Activated naive CD4-positive, alpha-beta T cell treated with anti-CD3 and anti-CD28 coated beads, Interleukin-2, amount 50 U/mL, for 24 hours (primary cell): ENCODE measurements around the gene RBM19.

Source experiments
- H3K27ac Mint-ChIP-seq: one replicate; pipeline ENCODE4 v1.8.0; 2021; ENCODE audit warnings: mild to moderate bottlenecking, mixed read lengths
- H3K27me3 Mint-ChIP-seq: one replicate; pipeline ENCODE4 v1.8.0; 2021; ENCODE audit warnings: mixed read lengths
- H3K36me3 Mint-ChIP-seq: one replicate; pipeline ENCODE4 v1.8.0; 2021; ENCODE audit warnings: mixed read lengths
- H3K4me1 Mint-ChIP-seq: one replicate; pipeline ENCODE4 v1.8.0; 2021; ENCODE audit warnings: mixed read lengths
- H3K4me3 Mint-ChIP-seq: one replicate; pipeline ENCODE4 v1.8.0; 2021; ENCODE audit warnings: mild to moderate bottlenecking, mixed read lengths
- H3K9me3 Mint-ChIP-seq: one replicate; pipeline ENCODE4 v1.8.0; 2021; ENCODE audit warnings: mixed read lengths

Gene RBM19

DNA sequence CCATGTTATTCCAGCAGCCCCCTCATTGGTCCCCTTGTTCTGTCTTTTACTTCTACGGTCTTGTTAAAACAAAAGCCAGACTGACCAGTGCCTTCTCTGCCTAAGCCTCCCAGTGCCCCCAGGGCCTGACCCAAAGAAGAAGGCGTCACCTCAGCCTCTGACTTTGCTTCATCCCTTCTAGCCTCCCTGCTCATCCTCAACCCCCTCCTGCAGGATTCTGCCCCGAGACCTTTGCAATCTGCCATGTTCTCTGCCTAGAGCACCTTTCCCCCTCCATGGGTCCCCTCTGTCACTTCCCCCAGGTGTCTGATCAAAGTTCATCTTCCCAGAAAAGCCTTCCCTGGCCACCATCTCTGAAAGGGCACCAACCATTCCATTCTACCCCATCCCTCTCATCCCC lies 7.9 kb upstream of the RBM19 start:
- no peaks in the 10 kb centered on the region for H3K9me3 Mint-ChIP-seq
- H3K27me3 Mint-ChIP-seq: peaks cover 25% of the 10 kb centered on the region
- H3K27ac Mint-ChIP-seq: no peak overlapping the region
- no peak overlapping the region for H3K4me3 Mint-ChIP-seq
- H3K4me1 Mint-ChIP-seq: no peaks in the 10 kb centered on the region
- H3K36me3 Mint-ChIP-seq: no peaks in the 10 kb centered on the region

DNA sequence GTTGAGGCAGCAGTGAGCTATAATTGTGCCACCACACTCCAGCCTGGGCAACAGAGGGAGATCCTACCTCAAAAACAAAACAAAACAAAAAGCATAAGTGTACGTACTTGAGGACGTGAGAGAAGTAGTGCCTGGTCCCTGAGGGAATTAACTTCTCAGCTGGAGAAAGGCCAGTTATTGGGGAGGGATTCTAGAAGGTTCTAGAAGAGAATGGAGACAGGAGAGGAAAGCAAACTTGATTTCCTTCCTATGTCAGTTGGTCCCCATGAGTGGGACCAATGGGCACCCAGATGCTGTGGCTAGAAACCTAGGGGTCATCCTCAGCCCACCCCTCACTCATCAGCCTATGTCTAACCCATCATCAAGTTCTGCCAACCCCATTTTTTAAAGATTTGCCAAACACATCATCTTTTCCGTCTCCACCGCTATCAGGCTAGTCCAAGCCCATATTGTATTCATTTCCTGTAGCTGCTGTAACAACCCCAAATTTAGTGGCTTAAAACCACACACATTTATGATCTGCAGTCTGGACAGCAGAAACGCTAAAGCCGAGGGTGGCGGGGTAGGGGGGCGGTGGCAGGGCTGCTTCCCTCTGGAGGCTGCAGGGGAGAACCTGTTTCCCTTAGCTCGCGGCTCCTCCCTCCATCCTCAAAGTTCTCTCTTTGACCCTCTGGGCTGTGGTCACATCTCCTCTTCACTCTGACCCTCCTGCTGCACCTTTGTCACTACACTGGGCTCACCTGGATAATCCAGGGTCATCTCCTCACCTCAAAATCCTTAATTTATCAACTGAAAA lies 7.2 kb upstream of the RBM19 start:
- no peaks in the 10 kb centered on the region for H3K36me3 Mint-ChIP-seq
- H3K27me3 Mint-ChIP-seq: peaks cover 21% of the 10 kb centered on the region
- no peak overlapping the region for H3K4me3 Mint-ChIP-seq
- no peaks in the 10 kb centered on the region for H3K4me1 Mint-ChIP-seq
- H3K27ac Mint-ChIP-seq: no peak overlapping the region
- no peaks in the 10 kb centered on the region for H3K9me3 Mint-ChIP-seq

DNA sequence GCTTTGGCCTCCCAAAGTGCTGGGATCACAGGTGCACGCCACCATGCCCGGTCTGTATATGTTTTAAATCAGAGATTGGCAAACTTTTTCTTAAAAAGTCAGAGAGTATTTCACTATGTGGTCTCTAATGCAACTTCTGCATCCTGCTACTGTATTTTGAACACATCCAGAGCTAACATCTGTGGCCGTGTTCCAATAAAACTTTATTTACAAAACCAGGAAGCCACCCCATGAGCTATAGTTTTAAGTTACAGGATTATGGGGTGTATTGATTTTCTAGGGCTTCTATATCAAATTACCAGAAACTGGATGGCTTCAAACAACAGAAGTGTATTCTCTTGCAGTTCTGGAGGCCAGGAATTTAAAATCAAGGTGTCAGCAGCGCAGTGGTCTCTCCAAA lies 5.3 kb upstream of the RBM19 start:
- Mint-ChIP-seq H3K4me1 (peaks cover 9% of the 10 kb centered on the region), H3K9me3 (no peaks in the 10 kb centered on the region), H3K36me3 (no peaks in the 10 kb centered on the region), H3K27me3 (peaks cover 21% of the 10 kb centered on the region), H3K4me3 (no peak overlapping the region), H3K27ac (no peak overlapping the region)

DNA sequence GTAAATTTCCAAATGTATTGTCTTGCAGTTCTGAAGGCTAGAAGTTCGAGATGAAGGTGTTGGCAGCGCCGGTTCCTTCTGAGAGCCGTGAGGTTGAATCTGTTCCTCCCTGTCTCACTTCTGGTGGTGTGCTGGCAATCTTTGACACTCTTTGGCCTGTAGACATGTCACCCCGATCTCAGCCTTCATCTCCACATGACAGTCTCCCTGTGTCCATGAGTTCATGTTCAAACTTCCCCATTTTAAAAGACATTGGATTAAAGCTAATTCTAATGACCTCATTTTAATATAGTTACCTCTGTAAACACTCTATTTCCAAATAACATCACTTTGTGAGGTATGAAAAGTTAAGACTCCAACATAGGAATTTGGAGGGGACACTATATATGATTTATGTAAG lies 4.1 kb upstream of the RBM19 start:
- Mint-ChIP-seq H3K27me3 (peaks cover 17% of the 10 kb centered on the region), H3K27ac (peak overlapping the region; percentile 18), H3K4me3 (no peak overlapping the region), H3K4me1 (peaks cover 15% of the 10 kb centered on the region), H3K36me3 (peaks cover 3% of the 10 kb centered on the region), H3K9me3 (no peaks in the 10 kb centered on the region)

DNA sequence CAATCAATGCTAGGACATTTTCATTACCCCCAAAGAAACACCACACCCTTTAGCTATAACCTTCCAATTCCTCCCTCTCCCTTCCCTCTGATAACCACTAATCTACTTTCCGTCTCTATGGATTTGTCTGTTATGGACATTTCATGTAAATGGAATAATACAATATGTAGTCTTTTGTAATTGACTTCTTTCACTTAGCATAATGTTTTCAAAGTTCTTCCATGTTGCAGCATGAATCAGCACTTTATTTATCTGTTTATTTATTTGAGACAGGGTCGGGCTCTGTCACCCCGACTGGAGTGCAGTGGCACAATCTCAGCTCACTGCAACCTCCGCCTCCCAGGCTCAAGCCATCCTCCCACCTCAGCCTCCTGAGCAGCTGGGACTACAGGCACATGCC lies 1.2 kb upstream of the RBM19 start:
- peaks cover 13% of the 10 kb centered on the region for H3K36me3 Mint-ChIP-seq
- peaks cover 41% of the 10 kb centered on the region for H3K4me1 Mint-ChIP-seq
- H3K9me3 Mint-ChIP-seq: no peaks in the 10 kb centered on the region

DNA sequence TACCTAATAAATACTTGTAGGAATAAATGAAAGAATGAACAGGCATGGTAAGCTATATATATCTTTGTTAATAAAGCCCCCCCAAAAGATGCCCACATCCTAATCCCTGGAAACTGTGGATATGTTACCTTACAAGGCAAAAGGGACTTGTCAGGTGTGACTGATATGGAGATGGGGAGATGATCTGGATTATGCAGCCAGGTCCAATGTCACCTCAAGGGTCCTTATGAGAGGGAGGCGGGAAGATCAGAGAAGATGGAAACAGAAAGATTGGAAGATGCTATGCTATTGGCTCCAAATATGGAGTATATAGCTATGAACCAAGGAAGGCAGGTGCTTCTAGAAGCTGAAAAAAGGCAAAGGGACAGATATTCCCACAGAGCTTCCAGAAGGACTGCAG lies 3.4 kb downstream of the RBM19 start:
- Mint-ChIP-seq H3K4me1 (peaks cover 56% of the 10 kb centered on the region), H3K27ac (peak overlapping the region; percentile 98), H3K4me3 (peak overlapping the region; percentile 73), H3K27me3 (no peaks in the 10 kb centered on the region), H3K9me3 (no peaks in the 10 kb centered on the region), H3K36me3 (peaks cover 26% of the 10 kb centered on the region)

More for the DNA sequence above, 1.2 kb upstream of the RBM19 start:
- H3K4me3 Mint-ChIP-seq: peak overlapping the region; percentile 100
- no peak overlapping the region for H3K27ac Mint-ChIP-seq
- H3K27me3 Mint-ChIP-seq: no peaks in the 10 kb centered on the region

DNA sequence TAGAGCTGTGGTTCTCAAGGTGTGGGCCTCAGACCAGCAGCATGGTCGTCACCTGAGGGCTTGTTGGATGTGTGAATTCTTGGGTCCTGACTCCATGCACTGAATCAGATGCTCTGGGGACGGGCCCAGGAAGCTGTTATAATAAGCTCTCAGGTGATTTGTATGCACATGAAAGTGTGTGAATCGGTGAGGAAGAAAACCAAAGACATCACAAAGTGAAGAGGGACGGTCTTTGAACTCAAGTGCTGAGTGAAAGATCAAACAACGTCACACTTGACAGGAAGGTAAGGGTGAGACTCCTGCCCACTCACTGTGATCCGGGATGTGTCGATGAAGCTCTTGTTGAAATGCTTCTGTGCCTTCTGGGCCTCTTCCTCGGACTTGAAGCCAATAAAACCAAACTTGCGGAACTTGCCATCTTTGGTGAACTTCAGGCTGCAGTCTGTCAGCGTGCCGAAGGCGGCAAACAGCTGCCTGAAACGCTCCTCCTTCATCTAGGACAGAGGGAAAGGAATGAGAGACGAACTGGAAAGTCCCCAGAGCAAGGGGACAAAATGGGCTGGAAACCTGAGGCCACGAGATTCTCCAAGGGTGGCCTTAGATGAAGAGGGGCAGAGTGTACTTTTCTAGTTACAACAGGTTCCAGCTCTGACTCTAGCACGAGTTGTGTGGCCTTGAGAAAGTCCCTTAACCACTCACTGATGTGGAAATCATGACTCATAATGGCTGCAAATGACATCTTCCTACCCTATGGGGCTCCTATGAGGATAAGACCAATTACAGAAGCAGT lies 4.0 kb downstream of the RBM19 start:
- Mint-ChIP-seq H3K4me1 (peaks cover 52% of the 10 kb centered on the region), H3K9me3 (no peaks in the 10 kb centered on the region), H3K27me3 (no peaks in the 10 kb centered on the region), H3K36me3 (peaks cover 26% of the 10 kb centered on the region), H3K27ac (peak overlapping the region; percentile 98), H3K4me3 (peak overlapping the region; percentile 73)

DNA sequence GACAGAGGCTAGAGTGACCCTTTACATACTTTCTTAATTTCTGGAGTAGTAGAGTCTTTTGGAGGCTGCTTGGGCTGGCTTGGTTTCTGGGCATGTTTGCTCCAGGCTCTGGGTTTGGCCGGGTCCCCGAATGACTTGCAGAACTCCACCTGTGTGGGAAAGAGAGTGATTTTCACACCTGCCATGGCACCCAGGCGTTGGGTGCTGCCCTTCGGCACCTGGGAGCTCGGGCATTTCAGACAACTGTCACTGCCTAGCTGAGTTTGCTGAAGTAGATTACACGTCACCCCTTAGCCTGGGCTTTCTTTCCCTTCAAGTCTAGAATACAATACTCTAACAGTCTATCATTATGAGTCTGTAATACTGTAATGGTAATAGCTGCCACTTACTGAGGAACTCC lies 6.1 kb downstream of the RBM19 start:
- H3K9me3 Mint-ChIP-seq: no peaks in the 10 kb centered on the region
- peak overlapping the region; percentile 74 for H3K27ac Mint-ChIP-seq
- peaks cover 27% of the 10 kb centered on the region for H3K36me3 Mint-ChIP-seq
- H3K4me3 Mint-ChIP-seq: no peak overlapping the region
- H3K4me1 Mint-ChIP-seq: peaks cover 40% of the 10 kb centered on the region
- no peaks in the 10 kb centered on the region for H3K27me3 Mint-ChIP-seq

DNA sequence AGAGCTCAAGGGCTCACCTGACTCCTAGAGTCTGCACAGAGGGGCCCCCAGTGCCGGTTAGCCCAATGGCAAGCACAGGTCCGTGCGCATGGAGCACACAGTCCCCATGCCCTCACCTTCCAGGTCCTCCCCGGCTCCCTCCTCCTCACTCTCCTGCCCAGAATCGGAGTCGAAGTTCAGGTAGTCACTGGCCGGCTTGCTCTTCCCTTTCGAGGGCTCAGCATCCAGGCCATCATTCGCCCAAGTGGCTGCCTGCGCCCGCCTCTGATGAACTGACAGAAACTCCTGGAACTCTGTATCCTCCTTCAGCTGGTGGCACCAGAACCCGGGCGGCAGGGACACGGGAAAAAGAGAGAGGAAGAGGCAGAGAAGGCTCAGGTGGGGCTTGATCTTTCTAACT lies 7.0 kb downstream of the RBM19 start:
- Mint-ChIP-seq H3K27me3 (no peaks in the 10 kb centered on the region), H3K4me3 (no peak overlapping the region), H3K9me3 (no peaks in the 10 kb centered on the region), H3K36me3 (peaks cover 31% of the 10 kb centered on the region), H3K27ac (no peak overlapping the region), H3K4me1 (peaks cover 33% of the 10 kb centered on the region)

DNA sequence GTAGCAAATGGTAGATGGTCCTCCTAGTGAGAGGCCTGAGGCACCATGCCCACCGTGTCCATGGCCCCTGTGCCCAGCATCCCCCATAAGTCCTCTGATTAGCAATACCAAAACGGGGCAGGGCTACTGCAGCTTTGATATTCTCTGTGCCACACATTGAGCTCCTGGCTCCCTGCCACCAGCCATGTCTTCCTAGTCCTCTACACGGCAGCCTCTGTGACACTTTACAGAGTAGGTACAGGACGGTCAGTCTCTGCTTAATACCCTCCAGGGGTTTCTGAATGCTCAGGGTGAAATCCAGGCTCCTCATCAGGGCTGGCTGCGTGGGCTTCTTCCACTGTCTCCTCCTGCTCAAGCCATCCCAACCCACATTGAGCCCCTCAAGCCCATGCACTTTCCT lies 8.0 kb downstream of the RBM19 start:
- Mint-ChIP-seq H3K9me3 (no peaks in the 10 kb centered on the region), H3K36me3 (peaks cover 28% of the 10 kb centered on the region), H3K27ac (no peak overlapping the region), H3K27me3 (no peaks in the 10 kb centered on the region), H3K4me3 (no peak overlapping the region), H3K4me1 (peaks cover 23% of the 10 kb centered on the region)

DNA sequence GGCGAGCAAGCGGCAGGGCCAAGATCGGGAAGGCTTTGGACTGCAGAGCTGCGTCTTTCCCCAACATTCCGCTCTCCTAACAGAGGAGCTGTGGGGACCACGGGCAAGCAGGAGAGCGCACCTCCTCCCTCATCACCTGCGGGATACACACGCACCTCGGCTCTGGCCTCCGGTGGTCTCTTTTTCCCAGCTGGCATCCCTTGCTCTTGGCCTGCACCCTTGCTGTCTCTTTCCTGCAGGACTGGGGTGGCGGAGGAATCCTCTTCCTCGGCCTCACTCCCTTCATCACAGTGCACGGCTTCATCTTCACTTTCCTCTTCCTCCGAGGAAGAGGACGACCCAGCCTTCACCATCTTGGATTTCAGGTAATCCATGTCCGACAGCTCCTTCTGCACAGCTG lies 8.5 kb downstream of the RBM19 start:
- Mint-ChIP-seq H3K27me3 (no peaks in the 10 kb centered on the region), H3K9me3 (no peaks in the 10 kb centered on the region), H3K4me3 (no peak overlapping the region), H3K27ac (no peak overlapping the region), H3K4me1 (peaks cover 18% of the 10 kb centered on the region), H3K36me3 (peaks cover 28% of the 10 kb centered on the region)

DNA sequence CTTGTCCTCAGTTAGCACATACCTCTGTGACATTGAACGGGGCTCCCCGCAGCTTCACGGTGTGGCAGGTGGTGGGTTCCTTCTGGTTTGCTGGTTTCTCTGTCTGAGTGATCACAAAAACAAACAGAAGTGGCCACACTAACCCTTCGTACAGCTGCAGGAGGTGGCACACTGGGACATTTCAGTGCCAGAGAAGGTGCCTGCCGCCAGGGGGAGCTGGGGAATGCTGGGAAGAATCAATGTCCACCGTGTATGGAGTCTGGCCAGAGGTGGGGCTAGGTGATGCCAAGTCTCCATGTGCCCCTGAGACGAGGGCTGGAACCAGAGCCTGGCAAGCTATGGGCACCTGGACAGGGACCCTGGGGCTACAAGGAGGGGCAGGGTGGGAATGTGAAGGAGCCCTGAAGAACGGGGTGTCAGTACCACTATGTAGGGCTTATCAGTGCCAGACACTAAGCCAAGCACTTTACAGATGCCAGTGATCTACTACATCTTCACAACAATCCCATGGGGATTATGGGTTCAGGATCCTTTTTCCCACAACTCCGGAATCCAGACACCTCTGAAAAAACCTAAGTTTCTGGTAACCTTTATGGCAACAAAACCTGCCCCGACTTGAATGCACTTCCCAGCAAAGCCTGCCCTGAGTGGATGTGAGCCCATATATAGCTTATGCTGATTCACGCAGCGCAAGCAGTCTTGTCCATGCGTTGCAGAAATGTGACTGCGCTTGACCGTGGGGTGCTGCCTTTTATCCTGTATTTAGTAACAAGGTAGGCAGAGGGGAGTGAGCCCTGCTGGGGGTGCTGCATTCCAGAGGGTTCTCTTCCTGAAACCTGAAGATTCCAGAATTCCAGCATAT lies 10.8 kb downstream of the RBM19 start:
- peaks cover 25% of the 10 kb centered on the region for H3K36me3 Mint-ChIP-seq
- H3K27ac Mint-ChIP-seq: peak overlapping the region; percentile 12
- H3K4me3 Mint-ChIP-seq: no peak overlapping the region
- no peaks in the 10 kb centered on the region for H3K27me3 Mint-ChIP-seq
- H3K4me1 Mint-ChIP-seq: no peaks in the 10 kb centered on the region
- H3K9me3 Mint-ChIP-seq: no peaks in the 10 kb centered on the region

DNA sequence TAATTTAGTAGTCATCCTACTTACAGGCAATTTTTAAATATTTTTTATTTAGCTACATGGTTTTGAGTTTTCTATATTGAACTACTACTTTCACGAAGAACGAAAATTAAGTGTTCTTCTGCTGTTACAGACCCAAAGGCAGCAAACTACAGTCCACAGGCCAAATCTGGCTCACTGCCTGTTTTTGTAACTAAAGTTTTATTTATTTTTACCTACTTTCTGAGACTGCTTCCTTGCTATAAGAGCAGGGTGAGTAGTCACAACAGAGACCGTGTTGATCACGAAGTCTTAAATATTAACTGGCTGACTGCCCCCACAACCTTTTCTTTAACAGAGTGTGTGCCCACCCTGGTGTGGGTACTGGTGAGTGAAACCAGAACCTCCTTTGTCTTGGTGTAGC lies 11.6 kb downstream of the RBM19 start:
- Mint-ChIP-seq H3K27ac (no peak overlapping the region), H3K9me3 (no peaks in the 10 kb centered on the region), H3K27me3 (no peaks in the 10 kb centered on the region), H3K4me1 (no peaks in the 10 kb centered on the region), H3K36me3 (peaks cover 26% of the 10 kb centered on the region), H3K4me3 (no peak overlapping the region)

DNA sequence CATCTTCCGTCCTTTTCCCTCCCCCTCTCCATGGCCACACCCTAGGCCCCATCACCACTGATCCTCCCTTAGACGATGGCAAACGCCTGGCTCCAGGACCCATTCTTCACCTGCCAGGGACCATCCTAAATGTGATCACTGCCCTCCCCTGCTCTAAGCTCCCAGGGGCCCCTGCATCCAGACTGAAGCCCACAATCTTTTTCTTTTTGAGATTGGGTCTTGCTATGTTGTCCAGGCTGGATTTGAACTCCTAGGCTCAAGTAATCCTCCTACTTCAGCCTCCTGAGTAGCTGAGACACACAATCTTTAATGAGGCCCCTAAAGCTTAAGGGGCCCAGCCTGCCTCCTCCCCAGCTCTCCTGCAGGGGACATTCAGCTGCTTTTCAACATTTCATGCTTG lies 15.3 kb downstream of the RBM19 start:
- no peaks in the 10 kb centered on the region for H3K9me3 Mint-ChIP-seq
- H3K4me1 Mint-ChIP-seq: no peaks in the 10 kb centered on the region
- H3K27ac Mint-ChIP-seq: no peak overlapping the region
- H3K27me3 Mint-ChIP-seq: no peaks in the 10 kb centered on the region
- peaks cover 27% of the 10 kb centered on the region for H3K36me3 Mint-ChIP-seq
- H3K4me3 Mint-ChIP-seq: no peak overlapping the region

DNA sequence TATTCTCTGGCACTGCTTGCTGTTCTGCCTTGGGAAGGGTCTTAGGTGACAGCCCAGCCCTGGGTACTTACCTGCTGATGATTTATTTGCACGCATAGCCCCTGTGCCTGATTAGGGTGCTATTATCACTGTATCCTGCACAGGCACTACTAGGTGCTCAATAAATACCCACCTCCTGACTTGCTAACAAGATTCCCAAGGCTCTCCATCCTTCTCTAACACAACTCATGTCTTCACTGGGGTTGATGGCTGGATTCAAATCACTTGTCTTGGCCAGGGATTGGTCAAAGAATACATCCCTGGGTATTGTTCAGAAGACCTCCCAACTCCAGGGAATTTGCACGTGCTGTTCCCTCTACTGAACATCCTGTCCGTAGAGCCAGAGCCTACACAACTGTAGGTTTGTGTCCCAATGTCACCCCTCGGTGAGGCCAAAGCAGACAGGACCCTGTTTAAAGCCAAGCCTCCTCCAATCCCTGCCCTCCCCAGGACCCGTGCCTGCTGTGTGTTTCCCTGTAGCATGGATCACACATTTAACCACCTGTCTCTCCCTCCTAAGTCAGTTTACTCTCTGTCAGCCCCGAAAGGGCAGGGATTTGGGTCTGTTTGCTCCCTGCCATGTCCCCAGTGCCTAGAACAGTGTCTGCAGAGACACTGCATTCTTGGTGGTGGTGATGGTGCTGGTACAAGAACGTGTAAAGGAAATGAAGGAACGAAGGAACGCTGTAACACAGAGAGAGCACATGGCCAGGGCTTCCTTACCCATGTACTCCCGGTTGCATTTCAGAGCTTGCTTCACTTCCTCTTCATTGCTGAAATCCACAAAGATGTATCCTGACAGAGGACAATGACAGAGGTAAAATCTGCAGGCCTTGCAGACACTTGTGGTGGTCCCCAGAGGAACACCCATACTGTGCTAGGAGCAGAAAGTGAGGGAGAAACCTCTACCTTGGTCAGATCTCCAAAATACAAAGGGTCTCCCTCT lies 16.5 kb downstream of the RBM19 start:
- no peak overlapping the region for H3K27ac Mint-ChIP-seq
- H3K36me3 Mint-ChIP-seq: peaks cover 24% of the 10 kb centered on the region

More for the DNA sequence above, 16.5 kb downstream of the RBM19 start:
- Mint-ChIP-seq H3K27me3 (no peaks in the 10 kb centered on the region), H3K9me3 (no peaks in the 10 kb centered on the region), H3K4me1 (no peaks in the 10 kb centered on the region), H3K4me3 (no peak overlapping the region)
